ENCODE measurements around the gene FANK1.
"Not testable (repeated sequence)": the region's sequence is repeated elsewhere in the genome, so short reads cannot be mapped to it uniquely, and the experiment has no call there.

Gene FANK1

DNA sequence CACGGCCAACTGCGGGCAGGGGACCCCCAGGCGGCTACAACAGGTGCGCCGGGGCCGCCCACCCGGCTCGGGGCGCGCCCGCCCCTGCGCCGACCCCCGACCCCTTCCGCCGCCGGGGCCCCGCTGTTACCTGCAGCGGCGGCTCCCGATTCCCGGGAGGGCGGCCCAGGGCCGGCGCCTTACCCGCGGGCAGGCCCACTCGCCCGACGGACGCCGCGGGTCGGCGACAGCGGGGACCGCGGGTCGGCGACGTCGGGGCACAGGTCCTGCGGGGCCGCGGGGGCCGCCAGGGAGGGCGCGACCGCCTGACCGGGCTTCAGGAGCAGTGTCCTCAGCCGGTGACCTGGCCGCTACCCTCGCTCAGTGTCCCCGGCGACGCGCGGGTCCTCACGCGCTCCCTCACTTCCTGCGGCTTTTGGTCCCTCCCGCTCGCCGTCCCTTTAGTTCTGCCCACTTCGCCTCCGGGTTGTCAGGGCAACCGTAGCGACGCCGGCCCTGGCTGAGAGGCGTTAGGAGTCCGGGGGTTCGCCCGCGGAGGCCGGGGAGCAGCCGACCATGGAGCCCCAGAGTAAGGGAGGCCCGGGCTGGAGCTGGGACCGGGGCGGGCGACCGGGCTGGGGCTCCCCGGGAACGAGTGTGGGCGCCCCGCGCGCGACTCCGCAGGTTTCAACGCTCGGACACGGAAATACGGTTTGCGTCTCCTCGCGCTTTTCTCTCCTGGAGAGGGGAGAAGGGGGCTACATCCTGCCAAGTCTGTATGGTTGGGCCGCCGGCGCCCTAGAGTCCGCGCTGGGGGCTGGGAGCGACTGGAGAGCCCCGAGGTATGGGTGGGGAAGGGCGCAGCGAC is at the start of gene FANK1:
Gene FANK1 (plus strand): TSS at position 477 of the 847 bp plus-strand sequence. CDS start 79 bp downstream, at position 556.
- Mint-ChIP-seq H3K27me3 (peaks cover 33% of the 10 kb centered on the region), H3K4me3 (peak within 1 kb of the TSS; percentile 85), H3K27ac (peak within 1 kb of the TSS; percentile 60), H3K4me1 (peaks cover 15% of the 10 kb centered on the region)
- CTCF ChIA-PET, H3K36me3 Mint-ChIP-seq, H3K9me3 Mint-ChIP-seq: not testable (repeated sequence)
- peak; percentile 89 for DNase-seq

DNA sequence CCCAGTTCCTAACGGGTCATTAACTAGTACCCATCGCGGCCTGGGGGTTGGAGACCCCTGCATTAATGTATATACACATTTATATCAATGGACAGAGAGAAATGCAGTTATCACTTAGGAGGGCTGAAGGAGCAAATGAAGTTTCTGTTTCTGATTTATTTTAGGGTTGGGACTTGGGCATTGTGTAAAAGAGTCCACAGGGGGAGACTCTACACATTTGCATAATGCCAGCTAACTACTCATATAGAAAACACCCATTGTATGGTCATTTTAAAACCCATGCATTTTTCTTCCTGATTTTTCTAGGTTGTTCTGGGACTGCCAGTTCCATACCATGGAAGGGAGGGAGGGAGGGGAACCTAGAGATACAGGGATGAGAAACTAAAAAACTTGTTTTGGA is 49.5 kb upstream of the FANK1 start:
- H3K27me3 Mint-ChIP-seq: no peaks in the 10 kb centered on the region
- peaks cover 14% of the 10 kb centered on the region for H3K36me3 Mint-ChIP-seq
- H3K9me3 Mint-ChIP-seq: no peaks in the 10 kb centered on the region
- CTCF ChIA-PET: no interaction called here
- H3K4me1 Mint-ChIP-seq: no peaks in the 10 kb centered on the region
- no peak overlapping the region for H3K27ac Mint-ChIP-seq
- no peak for DNase-seq
- no peak overlapping the region for H3K4me3 Mint-ChIP-seq

DNA sequence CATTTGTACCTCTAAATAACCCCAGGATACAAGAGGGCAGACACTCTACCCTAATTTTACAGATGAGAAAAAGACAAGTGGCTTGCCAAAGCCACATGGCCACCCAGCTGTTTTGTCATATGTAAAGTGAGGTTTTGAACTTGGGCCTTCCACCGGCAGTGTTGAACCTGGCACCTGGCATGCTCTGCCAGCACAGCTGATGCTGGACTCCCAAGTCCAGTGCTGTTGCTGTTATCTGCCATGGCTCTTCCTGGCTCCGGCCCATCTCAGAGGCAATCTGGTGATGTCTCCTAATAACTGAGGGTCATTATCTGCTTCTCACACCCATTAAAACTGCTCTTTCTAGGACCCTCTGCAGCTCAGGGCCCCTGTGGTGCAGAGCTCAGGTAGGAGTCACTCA is 48.0 kb upstream of the FANK1 start:
- H3K4me3 Mint-ChIP-seq: no peak overlapping the region
- H3K9me3 Mint-ChIP-seq: no peaks in the 10 kb centered on the region
- no peaks in the 10 kb centered on the region for H3K4me1 Mint-ChIP-seq
- H3K36me3 Mint-ChIP-seq: peaks cover 16% of the 10 kb centered on the region
- no peak for DNase-seq
- no peak overlapping the region for H3K27ac Mint-ChIP-seq
- H3K27me3 Mint-ChIP-seq: no peaks in the 10 kb centered on the region
- CTCF ChIA-PET: no interaction called here

DNA sequence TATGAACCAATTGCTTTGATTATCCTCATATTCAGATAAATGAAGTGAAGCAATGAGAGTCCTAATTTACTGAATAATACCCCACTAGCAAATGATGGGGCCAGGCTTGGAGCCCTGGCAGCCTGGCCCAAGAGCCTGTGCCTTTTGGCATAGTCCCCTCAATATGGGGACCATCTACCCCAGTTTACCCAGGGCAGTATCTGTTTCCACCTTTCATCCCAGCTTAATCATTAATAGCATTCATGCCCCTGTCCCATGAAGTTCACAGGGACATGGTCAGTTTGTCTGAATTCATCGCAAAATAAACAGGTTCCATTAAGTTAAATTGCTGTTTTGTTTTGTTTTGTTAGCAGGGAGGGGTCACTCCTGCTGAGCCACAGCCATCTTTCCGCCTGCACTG is 47.5 kb upstream of the FANK1 start:
- peaks cover 16% of the 10 kb centered on the region for H3K36me3 Mint-ChIP-seq

GRCh38 chr10:125849448-125849847 is 46.9 kb upstream of the FANK1 start:
- CTCF ChIA-PET: no interaction called here
- no peak for DNase-seq
- no peaks in the 10 kb centered on the region for H3K4me1 Mint-ChIP-seq
- no peaks in the 10 kb centered on the region for H3K27me3 Mint-ChIP-seq
- no peak overlapping the region for H3K4me3 Mint-ChIP-seq
- no peaks in the 10 kb centered on the region for H3K9me3 Mint-ChIP-seq
- peaks cover 17% of the 10 kb centered on the region for H3K36me3 Mint-ChIP-seq
- H3K27ac Mint-ChIP-seq: no peak overlapping the region

More for the DNA sequence above, 47.5 kb upstream of the FANK1 start:
- no peaks in the 10 kb centered on the region for H3K4me1 Mint-ChIP-seq
- H3K27ac Mint-ChIP-seq: no peak overlapping the region
- no peak overlapping the region for H3K4me3 Mint-ChIP-seq
- no peak for DNase-seq
- CTCF ChIA-PET: no interaction called here
- H3K27me3 Mint-ChIP-seq: no peaks in the 10 kb centered on the region
- no peaks in the 10 kb centered on the region for H3K9me3 Mint-ChIP-seq

- no peak overlapping the region for H3K4me3 Mint-ChIP-seq
- no peak overlapping the region for H3K27ac Mint-ChIP-seq
- no peaks in the 10 kb centered on the region for H3K9me3 Mint-ChIP-seq
- H3K4me1 Mint-ChIP-seq: no peaks in the 10 kb centered on the region
- CTCF ChIA-PET: interaction anchor here (0.7 kb wide), 1 partner anchor 18 kb away, joined by 3 read pairs; no protein-coding TSS in a partner anchor
- DNase-seq: no peak
- peaks cover 19% of the 10 kb centered on the region for H3K36me3 Mint-ChIP-seq
- H3K27me3 Mint-ChIP-seq: no peaks in the 10 kb centered on the region
Measured at GRCh38 chr10:125850766-125851731, 45.3 kb upstream of the FANK1 start.

DNA sequence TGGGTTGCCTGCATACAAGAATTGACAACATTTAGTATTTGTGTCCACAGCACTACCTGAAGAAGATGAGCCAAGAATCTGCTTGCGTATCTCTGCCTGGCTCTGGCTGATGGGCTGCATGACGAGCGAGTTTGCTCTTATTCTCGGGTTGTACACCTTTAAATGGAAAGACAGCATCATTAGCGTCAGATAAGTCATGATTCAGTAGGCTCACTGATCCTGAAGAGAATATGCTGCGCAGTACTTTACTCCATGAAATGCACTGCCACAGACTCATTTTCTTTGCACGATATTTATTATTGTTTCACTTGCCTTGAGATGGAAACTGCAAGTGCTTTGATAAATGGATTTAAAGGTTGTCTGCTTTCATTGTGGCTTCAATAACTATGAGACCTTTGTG is 43.9 kb upstream of the FANK1 start:
- H3K27me3 Mint-ChIP-seq: no peaks in the 10 kb centered on the region

DNA sequence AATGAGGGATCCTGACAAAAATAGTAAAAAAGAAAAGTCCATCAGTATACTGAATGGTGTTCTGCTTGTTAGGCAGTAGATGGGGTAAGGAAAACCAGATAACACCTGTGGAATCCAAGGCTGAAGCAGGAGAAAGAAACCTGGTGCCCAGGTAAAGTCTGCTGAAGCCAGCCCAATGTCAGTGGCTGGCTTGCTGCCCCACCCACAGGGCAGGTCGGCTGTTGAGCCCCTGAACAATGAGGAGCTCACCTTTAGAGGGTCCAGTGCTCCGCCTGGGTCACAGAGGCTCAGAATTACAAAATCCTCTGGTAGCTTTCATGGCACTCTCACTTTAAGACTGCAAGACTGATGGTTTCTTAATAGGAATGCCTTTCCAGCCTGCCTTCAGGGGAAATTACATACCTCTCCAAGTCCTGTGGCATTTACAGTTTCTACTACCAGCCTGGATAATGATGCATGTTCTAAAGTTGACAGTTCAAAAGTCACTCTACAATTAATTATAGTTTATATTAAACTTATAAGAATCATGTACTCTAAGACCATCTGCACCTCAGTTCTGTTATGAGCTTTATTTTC is 39.1 kb upstream of the FANK1 start:
- DNase-seq: no peak
- no peaks in the 10 kb centered on the region for H3K4me1 Mint-ChIP-seq
- CTCF ChIA-PET: no interaction called here
- H3K4me3 Mint-ChIP-seq: no peak overlapping the region
- no peaks in the 10 kb centered on the region for H3K9me3 Mint-ChIP-seq
- peaks cover 7% of the 10 kb centered on the region for H3K36me3 Mint-ChIP-seq
- no peak overlapping the region for H3K27ac Mint-ChIP-seq
- no peaks in the 10 kb centered on the region for H3K27me3 Mint-ChIP-seq

More for the DNA sequence above, 43.9 kb upstream of the FANK1 start:
- CTCF ChIA-PET: no interaction called here
- DNase-seq: no peak
- Mint-ChIP-seq H3K4me1 (no peaks in the 10 kb centered on the region), H3K27ac (no peak overlapping the region), H3K36me3 (peaks cover 16% of the 10 kb centered on the region), H3K9me3 (no peaks in the 10 kb centered on the region), H3K4me3 (no peak overlapping the region)

GRCh38 chr10:125859128-125859817 is 37.1 kb upstream of the FANK1 start:
- no peak overlapping the region for H3K4me3 Mint-ChIP-seq
- no peak overlapping the region for H3K27ac Mint-ChIP-seq
- CTCF ChIA-PET: interaction anchor here (0.9 to 1.2 kb wide), 2 partner anchors 9 to 12 kb away, joined by 3 read pairs; no protein-coding TSS in a partner anchor
- peaks cover 6% of the 10 kb centered on the region for H3K36me3 Mint-ChIP-seq
- H3K27me3 Mint-ChIP-seq: no peaks in the 10 kb centered on the region
- no peaks in the 10 kb centered on the region for H3K9me3 Mint-ChIP-seq
- DNase-seq: no peak
- no peaks in the 10 kb centered on the region for H3K4me1 Mint-ChIP-seq

- Mint-ChIP-seq H3K36me3 (no peaks in the 10 kb centered on the region), H3K4me1 (no peaks in the 10 kb centered on the region), H3K4me3 (no peak overlapping the region), H3K27ac (no peak overlapping the region), H3K9me3 (no peaks in the 10 kb centered on the region), H3K27me3 (no peaks in the 10 kb centered on the region)
- no peak for DNase-seq
- CTCF ChIA-PET: no interaction called here
Measured at GRCh38 chr10:125865120-125865519, 31.2 kb upstream of the FANK1 start.

- H3K9me3 Mint-ChIP-seq: no peaks in the 10 kb centered on the region
- CTCF ChIA-PET: interaction anchor here (1.5 kb wide), 1 partner anchor 10 kb away, joined by 3 read pairs; no protein-coding TSS in a partner anchor
- H3K36me3 Mint-ChIP-seq: no peaks in the 10 kb centered on the region
- H3K27ac Mint-ChIP-seq: peak overlapping the region; percentile 49
- no peak overlapping the region for H3K4me3 Mint-ChIP-seq
- DNase-seq: no peak
- H3K27me3 Mint-ChIP-seq: no peaks in the 10 kb centered on the region
- H3K4me1 Mint-ChIP-seq: no peaks in the 10 kb centered on the region
Measured at GRCh38 chr10:125866421-125867029, 29.8 kb upstream of the FANK1 start.

- Mint-ChIP-seq H3K27ac (no peak overlapping the region), H3K4me3 (no peak overlapping the region), H3K36me3 (no peaks in the 10 kb centered on the region), H3K27me3 (no peaks in the 10 kb centered on the region), H3K9me3 (no peaks in the 10 kb centered on the region), H3K4me1 (no peaks in the 10 kb centered on the region)
- CTCF ChIA-PET: interaction anchor here (0.7 to 1.7 kb wide), 7 partner anchors 8 to 110 kb away, joined by 3 to 4 read pairs (median 3); no protein-coding TSS in a partner anchor
- DNase-seq: peak; percentile 37
Measured at GRCh38 chr10:125868372-125868975, 27.9 kb upstream of the FANK1 start.

- H3K27ac Mint-ChIP-seq: no peak overlapping the region
- peaks cover 9% of the 10 kb centered on the region for H3K9me3 Mint-ChIP-seq
- H3K4me1 Mint-ChIP-seq: no peaks in the 10 kb centered on the region
- H3K4me3 Mint-ChIP-seq: no peak overlapping the region
- DNase-seq: no peak
- H3K36me3 Mint-ChIP-seq: peaks cover 10% of the 10 kb centered on the region
- no peaks in the 10 kb centered on the region for H3K27me3 Mint-ChIP-seq
- CTCF ChIA-PET: interaction anchor here (1.0 kb wide), 1 partner anchor 11 kb away, joined by 3 read pairs; no protein-coding TSS in a partner anchor
Measured at GRCh38 chr10:125871338-125871737, 25.0 kb upstream of the FANK1 start.

All from activated naive CD4-positive, alpha-beta T cell treated with anti-CD3 and anti-CD28 coated beads, Interleukin-2, amount 10 ng/mL, durations not matched to agents 7 days and 5 days (primary cell).